ENCODE results near the gene GPM6B. TPM values are rescaled to one million over a fixed set of nuclear protein-coding genes. Genes with fewer than 3 reads are reported as not detected.
"Not testable (repeated sequence)": the region's sequence is repeated elsewhere in the genome, so short reads cannot be mapped to it uniquely, and the experiment has no call there.

The GPM6B gene
- polyA plus RNA-seq, 3 donors = 19.2 to 23.0 (median 21.4) TPM

GRCh38 chrX:13732246-13733067, 84.4 kb downstream of the GPM6B start:
- DNase-seq = no peak

GRCh38 chrX:13730523-13730922, 86.4 kb downstream of the GPM6B start:
- DNase-seq = not testable (repeated sequence)

- not testable (repeated sequence) for DNase-seq
Observed at GRCh38 chrX:13726583-13726982, 90.3 kb downstream of the GPM6B start.

GRCh38 chrX:13724878-13725277, 92.0 kb downstream of the GPM6B start:
- DNase-seq = not testable (repeated sequence)

- DNase-seq = no peak
Observed at GRCh38 chrX:13721819-13722519, 94.9 kb downstream of the GPM6B start.

GRCh38 chrX:13721371-13721770, 95.5 kb downstream of the GPM6B start:
- no peak for DNase-seq

Other genes starting within 250 kb of the GPM6B start
- gene EGFL6, start 247.5 kb downstream of the GPM6B start, polyA plus RNA-seq (ENCODE audit: insufficient read length in 3 of 3) = 10 to 100 TPM; 17.0 to 19.8 (median 17.6) TPM
- 1 to 10 TPM; 4.8 to 7.1 (median 6.0) TPM for gene TCEANC, start 164.0 kb downstream of the GPM6B start, polyA plus RNA-seq (ENCODE audit: insufficient read length in 3 of 3)
- 10 to 100 TPM; 23.2 to 24.9 (median 24.3) TPM for gene RAB9A, start 128.0 kb downstream of the GPM6B start, polyA plus RNA-seq (ENCODE audit: insufficient read length in 3 of 3)
- 10 to 100 TPM; 12.4 to 28.6 (median 19.8) TPM for gene TRAPPC2, start 82.5 kb downstream of the GPM6B start, polyA plus RNA-seq (ENCODE audit: insufficient read length in 3 of 3)
- gene OFD1, start 82.3 kb downstream of the GPM6B start, polyA plus RNA-seq (ENCODE audit: insufficient read length in 3 of 3) = 10 to 100 TPM; 36.3 to 71.2 (median 48.1) TPM
- 10 to 100 TPM; 30.9 to 42.0 (median 35.3) TPM for gene GEMIN8, start 212.8 kb upstream of the GPM6B start, polyA plus RNA-seq (ENCODE audit: insufficient read length in 3 of 3)